GM19043 (cell line): ENCODE data around the gene VPS4B.

Source experiments
- ATAC-seq: cut with Tn5 transposase; IDR thresholded peaks from one replicate; pipeline ENCODE4 v1.9.1; 2021; ENCODE audit warnings: low read depth; ENCODE audit not compliant: unreplicated experiment

Gene VPS4B

GRCh38 chr18:63433334-63433866 is 11.1 kb upstream of the VPS4B start:
- no peak for ATAC-seq

DNA sequence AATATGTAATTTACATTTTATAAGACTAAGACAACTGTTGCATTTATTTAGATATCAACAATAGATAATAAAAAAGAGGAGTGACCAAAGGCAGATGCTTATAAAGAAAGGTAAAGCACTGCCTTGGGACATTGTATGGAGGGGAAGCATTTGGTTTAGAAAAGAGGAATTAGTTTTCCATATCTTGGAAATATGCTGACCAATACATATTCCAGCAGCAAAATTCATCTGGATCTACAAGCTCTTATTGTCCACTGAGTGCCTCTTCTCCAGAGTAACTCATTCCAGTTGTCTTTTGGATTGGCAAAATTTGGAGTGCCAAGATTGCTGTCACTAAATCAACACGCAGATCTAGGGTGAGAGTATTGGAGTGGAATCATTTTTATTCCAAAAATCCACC is 8.9 kb upstream of the VPS4B start:
- ATAC-seq = no peak

DNA sequence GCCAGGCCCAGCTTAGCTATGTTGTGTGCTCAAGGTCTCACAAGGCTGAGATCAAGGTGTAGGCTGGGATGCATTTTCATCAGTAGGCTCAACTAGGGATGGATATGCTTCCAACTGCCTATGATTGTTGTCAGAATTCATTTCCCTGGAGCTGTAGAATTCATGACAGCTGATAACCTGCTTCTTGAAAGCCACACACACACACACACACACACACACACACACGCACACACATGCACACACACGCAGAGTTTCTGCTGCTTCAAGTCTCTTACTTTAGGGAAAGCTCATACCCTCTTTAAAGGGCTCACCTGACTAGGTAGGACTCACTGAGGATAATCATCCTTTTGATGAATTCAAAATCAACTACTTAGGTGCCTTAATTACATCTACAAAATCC is 8.2 kb upstream of the VPS4B start:
- ATAC-seq = no peak

DNA sequence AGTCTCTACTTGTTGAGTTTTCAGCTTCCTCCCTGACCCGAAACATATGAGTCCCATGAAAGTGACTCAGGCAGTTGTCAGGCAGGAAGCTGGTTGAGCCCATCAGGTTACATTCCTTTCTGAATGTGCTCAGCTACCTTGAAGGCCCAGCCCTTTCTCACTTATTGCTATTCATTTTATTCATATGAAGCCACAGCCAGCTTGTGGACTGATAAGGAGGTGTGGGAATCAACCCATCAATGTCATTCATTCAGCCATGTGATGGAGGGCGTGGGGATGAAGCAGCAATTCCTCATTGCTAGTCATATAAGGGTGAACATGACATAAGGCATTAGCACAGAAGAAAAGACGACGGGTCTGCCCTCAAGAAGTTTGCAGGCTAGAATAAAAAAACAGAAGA is 5.3 kb upstream of the VPS4B start:
- no peak for ATAC-seq

- ATAC-seq = peak; percentile 28
Observed at GRCh38 chr18:63422864-63423304, 608 bp upstream of the VPS4B start.

GRCh38 chr18:63421514-63421913 is 762 bp downstream of the VPS4B start:
- no peak for ATAC-seq

DNA sequence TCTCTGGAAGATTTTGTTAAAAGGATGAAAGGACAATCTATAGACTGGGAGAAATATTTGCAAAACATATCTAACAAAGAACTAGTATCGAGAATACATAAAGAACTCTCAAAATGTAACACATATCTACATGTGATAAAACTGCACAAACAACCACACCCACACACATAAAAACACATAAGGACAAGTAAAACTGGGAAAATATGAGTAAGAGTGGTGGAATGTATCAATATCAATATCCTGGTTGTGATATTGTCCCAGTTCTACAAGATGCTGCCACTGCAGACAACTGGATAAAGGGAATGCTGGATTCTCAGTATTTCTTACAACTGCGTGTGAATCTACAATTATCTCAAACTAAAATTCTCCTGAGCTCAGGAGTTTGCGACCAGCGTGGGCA is 9.3 kb downstream of the VPS4B start:
- ATAC-seq = no peak

- ATAC-seq = no peak
Observed at GRCh38 chr18:63410792-63411191, 11.5 kb downstream of the VPS4B start.

DNA sequence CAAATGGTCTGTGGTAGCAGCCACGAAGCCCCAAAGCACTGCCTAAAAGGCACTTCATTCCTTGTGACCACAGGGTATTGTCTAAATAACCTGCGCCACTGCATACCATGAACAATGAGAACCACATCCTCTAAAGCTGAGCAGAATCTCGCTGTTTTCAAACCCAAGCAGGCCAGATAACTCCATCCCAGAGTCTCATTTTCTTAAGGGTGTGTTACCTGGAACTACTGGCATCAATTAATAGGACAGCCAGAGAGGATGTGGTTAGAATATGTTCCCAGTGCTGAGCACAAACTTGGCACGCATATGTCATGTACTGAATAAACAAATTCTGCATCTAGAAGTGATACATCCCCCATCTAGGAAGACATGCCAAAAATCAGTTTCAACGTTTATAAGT is 13.0 kb downstream of the VPS4B start:
- no peak for ATAC-seq

- ATAC-seq = no peak
Observed at GRCh38 chr18:63407734-63408133, 14.5 kb downstream of the VPS4B start.

GRCh38 chr18:63405986-63406385 is 16.3 kb downstream of the VPS4B start:
- no peak for ATAC-seq

DNA sequence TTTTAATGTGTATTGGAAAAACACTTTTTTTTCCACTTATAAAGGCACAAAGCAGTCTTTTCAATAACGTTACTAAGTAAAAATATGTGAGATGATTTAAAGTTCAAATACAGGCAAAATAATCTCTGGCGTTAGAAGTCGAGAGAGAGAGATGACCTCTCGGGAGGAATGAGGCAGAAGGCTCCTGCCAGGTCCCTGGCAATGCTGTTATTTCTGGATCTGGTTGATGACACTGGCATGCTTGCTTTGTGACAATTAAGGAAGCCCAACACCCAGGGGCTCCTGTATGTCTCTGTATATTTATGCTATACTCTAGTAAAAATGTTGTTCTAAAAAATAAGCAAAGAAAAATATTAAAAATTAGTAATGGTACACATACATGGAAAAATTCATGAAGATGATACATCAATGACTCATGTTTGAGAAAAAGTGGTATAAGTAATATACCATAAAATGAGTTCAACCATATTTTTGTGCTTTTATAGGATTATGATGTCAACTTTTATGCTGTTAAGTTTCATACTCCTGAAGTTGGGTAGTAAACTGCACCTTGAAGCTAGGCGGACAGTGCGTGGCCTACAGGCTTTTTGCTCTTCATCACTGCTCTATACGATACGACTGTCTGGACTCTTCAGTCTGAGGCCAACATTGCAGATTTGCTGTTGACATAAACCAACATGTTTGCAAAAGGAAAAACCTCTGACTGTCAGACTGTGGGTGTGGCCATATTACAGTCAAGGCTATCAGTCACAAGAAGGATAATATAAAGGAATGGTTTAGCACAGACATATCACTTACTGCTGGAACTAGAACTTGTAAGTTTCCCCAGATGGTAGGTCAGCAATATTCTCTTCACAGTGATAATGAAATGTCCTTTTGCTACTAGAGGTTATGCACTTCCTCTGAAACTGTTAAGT is 19.8 kb downstream of the VPS4B start:
- ATAC-seq = no peak

DNA sequence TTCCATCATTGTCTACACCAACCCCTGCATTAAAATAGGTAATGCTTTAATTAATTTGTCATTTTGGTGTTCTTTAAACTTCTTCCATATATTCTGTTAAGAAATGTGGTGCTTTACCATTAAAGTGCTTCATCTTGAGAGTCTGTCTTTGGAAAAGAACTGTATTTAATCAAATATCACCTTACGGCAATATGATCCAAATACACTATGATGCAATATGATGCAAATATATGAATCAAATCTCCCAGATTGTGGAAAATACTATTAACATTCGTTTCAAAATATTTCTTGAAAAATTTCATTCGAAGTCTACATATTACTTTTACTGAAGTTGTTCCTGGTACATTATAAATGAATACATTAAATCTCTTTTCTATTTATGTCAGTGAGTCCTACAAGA is 23.0 kb downstream of the VPS4B start:
- no peak for ATAC-seq

- no peak for ATAC-seq
Observed at GRCh38 chr18:63397349-63397748, 24.9 kb downstream of the VPS4B start.

DNA sequence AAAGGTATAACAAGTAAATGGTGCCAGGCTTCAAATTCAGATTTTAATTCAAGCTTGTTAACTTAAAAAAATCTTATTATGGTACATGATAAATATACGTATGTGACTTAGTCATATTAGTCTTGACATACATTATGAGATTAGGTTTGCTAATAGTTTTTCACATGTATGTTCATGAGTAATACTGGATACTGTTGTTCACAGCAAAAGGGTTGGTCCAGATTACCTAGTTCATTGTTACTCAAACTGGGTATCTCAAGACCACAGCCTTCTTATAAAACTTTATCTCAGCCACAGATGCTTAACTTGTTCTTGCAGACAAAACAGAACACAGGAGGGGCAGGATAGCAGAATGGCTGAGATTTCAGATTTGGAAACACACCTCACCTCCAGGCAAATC is 26.8 kb downstream of the VPS4B start:
- ATAC-seq = no peak

GRCh38 chr18:63394954-63395353 is 27.3 kb downstream of the VPS4B start:
- ATAC-seq = no peak

- ATAC-seq = no peak
Observed at GRCh38 chr18:63387861-63388260, 34.4 kb downstream of the VPS4B start.

DNA sequence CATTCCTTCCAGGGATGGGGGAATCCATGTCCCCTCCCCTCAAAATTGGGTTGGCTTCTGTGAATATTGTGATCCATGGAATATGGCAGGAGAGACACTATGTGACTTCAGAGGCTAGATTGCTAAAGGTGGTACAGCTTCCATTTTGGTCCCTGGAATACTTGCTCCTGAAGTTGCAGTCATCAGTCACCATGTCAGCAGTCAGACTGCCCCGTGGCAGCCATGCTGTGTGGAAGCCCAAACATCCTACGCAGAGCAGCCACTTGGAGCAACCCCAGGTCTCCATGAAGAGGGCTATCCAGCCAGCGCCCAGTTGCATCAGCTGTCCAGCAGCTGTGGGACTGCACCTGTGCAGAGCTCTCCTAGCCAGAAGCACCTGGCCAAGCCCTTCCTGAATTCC is 39.4 kb downstream of the VPS4B start:
- ATAC-seq = no peak

DNA sequence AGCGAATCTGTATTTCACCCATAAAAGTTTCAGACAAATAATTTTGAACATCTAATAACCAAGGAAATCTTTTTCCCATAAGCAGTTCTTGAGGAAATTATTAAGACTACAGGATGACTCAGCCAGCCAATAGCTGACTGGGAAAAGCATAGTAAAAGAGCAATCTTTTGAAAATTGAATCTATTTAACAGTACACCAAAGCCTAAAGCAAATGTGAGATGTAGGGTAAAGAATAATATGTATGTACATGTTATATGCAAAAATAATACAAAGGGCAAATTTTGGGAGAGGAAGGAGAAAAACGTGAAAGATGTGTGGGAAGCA is 42.7 kb downstream of the VPS4B start:
- no peak for ATAC-seq

- ATAC-seq = no peak
Observed at GRCh38 chr18:63378919-63379638, 43.2 kb downstream of the VPS4B start.

GRCh38 chr18:63377275-63377980 is 44.8 kb downstream of the VPS4B start:
- no peak for ATAC-seq
